Right renal pelvis (tissue), 4 donors: ENCODE data around the gene SLC35E3. TPM values are rescaled to one million over a fixed set of nuclear protein-coding genes. Genes with fewer than 3 reads are reported as not detected.

Experiments used
- DNase-seq, 4 donors: peaks; one replicate each; pipeline ENCODE4 v3.0.0-alpha.2; 2013; ENCODE audit warnings: low read depth in 4 of 4, low spot score in 3 of 4, missing footprints in 1 of 4
- polyA plus RNA-seq, 4 donors: library from polyadenylated mRNA; unstranded; fragments of 120-200 nt; gene quantifications; one replicate each; pipeline ENCODE4 v1.2.1, GENCODE V29; 2013; ENCODE audit not compliant: insufficient read length in 4 of 4

SLC35E3 gene
- polyA plus RNA-seq, 4 donors: 15.4 to 18.3 (median 17.6) TPM

- no peak for DNase-seq
These were observed 22.5 kb downstream of the SLC35E3 start for GRCh38 chr12:68768431-68768939.

- no peak for DNase-seq
These were observed 24.0 kb downstream of the SLC35E3 start for GRCh38 chr12:68769941-68770340.

- no peak for DNase-seq
These were observed 25.4 kb downstream of the SLC35E3 start for GRCh38 chr12:68771223-68771925.

GRCh38 chr12:68772714-68773113, 26.7 kb downstream of the SLC35E3 start:
- DNase-seq: no peak

- no peak for DNase-seq
These were observed 27.6 kb downstream of the SLC35E3 start for GRCh38 chr12:68773582-68773981.

GRCh38 chr12:68775121-68775630, 29.2 kb downstream of the SLC35E3 start:
- DNase-seq: no peak

- no peak for DNase-seq
These were observed 31.1 kb downstream of the SLC35E3 start for GRCh38 chr12:68776976-68777610.

GRCh38 chr12:68779280-68779679, 33.3 kb downstream of the SLC35E3 start:
- DNase-seq: no peak

- no peak for DNase-seq
These were observed 34.8 kb downstream of the SLC35E3 start for GRCh38 chr12:68780731-68781130.

- no peak for DNase-seq
These were observed 35.8 kb downstream of the SLC35E3 start for GRCh38 chr12:68781728-68782127.

- DNase-seq: no peak
These were observed 38.0 kb downstream of the SLC35E3 start for GRCh38 chr12:68784015-68784414.

GRCh38 chr12:68785358-68785757, 39.4 kb downstream of the SLC35E3 start:
- no peak for DNase-seq

- DNase-seq: no peak
These were observed 39.8 kb downstream of the SLC35E3 start for GRCh38 chr12:68785823-68786222.

GRCh38 chr12:68786929-68787328, 41.0 kb downstream of the SLC35E3 start:
- DNase-seq: no peak

GRCh38 chr12:68788554-68789143, 42.7 kb downstream of the SLC35E3 start:
- DNase-seq: no peak

GRCh38 chr12:68789144-68789878, 43.3 kb downstream of the SLC35E3 start:
- no peak for DNase-seq

- no peak for DNase-seq
These were observed 44.3 kb downstream of the SLC35E3 start for GRCh38 chr12:68790081-68790951.

- DNase-seq: no peak
These were observed 44.9 kb downstream of the SLC35E3 start for GRCh38 chr12:68790952-68791234.

GRCh38 chr12:68791897-68792481, 46.0 kb downstream of the SLC35E3 start:
- no peak for DNase-seq

- no peak for DNase-seq
These were observed 47.0 kb downstream of the SLC35E3 start for GRCh38 chr12:68792952-68793351.
